ENCODE data around the gene KCNT1. TPM values are rescaled to one million over a fixed set of nuclear protein-coding genes. Genes with fewer than 3 reads are reported as not detected.

The KCNT1 gene
- total and polyA plus RNA-seq, 8 donors = 0.05 to 1.1 (median 0.11) TPM

DNA sequence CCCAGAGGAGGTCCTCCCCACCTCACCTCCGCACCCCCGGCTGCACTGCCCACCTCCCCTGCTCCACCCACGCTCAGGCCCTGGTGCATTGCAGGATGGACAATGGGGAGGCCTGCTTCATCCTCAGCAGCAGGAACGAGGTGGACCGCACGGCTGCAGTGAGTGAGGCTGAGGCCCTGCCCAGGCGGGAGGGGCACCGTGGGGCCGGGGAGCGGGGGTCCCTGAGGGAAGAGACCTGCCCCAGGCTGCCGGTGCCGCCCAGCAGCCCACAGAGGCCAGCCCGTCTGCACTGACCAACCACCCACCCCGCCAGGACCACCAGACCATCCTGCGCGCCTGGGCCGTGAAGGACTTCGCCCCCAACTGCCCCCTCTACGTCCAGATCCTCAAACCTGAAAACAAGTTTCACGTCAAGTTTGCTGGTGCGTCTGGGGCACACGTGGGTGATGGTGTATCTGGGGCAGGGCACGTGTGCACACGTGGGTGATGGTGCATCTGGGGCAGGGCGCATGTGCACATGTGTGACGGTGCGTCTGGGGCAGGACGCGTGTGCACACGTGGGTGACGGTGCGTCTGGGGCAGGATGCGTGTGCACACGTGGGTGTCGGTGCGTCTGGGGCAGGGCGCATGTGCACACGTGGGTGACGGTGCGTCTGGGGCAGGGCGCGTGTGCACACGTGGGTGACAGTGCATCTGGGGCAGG, 66.7 kb downstream of the KCNT1 start:
- Histone ChIP-seq H3K4me1 (no peaks in the 10 kb centered on the region), H3K4me3 (no peak overlapping the region), H3K36me3 (no peaks in the 10 kb centered on the region), H3K27ac (no peak overlapping the region), H3K27me3 (no peaks in the 10 kb centered on the region), H3K9me3 (no peaks in the 10 kb centered on the region)
- FAIRE-seq = no peak
- DNase-seq = no peak
- intact Hi-C loops (cut with DNase I) = no loop called here
- 75 to 79% methylated on average over 43 of the region's 43 CpGs for WGBS, 2 donors
- ATAC-seq = no peak
- no peak for TF ChIP-seq CTCF (IDR thresholded peaks at IDR 0.05)

DNA sequence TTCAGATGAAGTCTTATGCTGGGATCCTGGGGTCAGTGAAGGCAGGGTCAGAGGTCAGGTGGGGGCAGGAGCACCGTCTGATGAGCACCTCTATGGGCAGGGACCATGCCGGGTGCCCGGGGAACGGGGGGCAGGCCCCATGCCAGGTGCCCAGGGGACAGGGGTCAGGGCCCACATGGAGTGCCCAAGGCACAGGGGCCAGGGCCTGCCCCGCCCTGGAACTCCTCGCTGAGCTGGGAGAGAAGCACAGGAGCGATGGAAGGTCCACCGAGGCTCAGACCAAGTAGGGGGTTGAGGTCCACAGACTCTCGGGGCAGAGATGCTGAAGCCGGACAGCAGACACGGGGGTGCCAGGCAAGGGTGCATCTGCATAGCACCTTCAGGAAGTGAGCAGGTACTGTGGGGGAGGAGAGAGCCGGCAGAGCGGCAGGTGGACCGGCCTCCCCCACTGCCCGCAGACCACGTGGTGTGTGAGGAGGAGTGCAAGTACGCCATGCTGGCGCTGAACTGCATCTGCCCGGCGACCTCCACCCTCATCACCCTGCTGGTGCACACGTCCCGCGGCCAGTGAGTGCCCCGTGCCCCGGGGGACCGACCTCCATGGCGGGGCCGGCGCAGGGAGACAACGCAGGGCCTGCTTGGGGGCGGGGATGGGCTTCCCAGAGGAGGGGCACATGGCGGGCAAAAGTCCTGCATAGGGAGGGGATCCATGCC, 67.7 kb downstream of the KCNT1 start:
- no peak overlapping the region for H3K4me3 ChIP-seq
- no peak for TF ChIP-seq CTCF (IDR thresholded peaks at IDR 0.05)
- H3K27ac ChIP-seq = no peak overlapping the region
- no peaks in the 10 kb centered on the region for H3K9me3 ChIP-seq
- no peaks in the 10 kb centered on the region for H3K36me3 ChIP-seq
- ATAC-seq = no peak
- intact Hi-C loops (cut with DNase I) = no loop called here
- no peaks in the 10 kb centered on the region for H3K4me1 ChIP-seq
- FAIRE-seq = no peak
- 69 to 75% methylated on average over 24 to 32 of the region's 32 CpGs for WGBS, 2 donors
- DNase-seq = no peak
- no peaks in the 10 kb centered on the region for H3K27me3 ChIP-seq

GRCh38 chr9:135770203-135770535, 68.2 kb downstream of the KCNT1 start:
- no peaks in the 10 kb centered on the region for H3K27me3 ChIP-seq
- TF ChIP-seq CTCF (IDR thresholded peaks at IDR 0.05) = no peak
- no peaks in the 10 kb centered on the region for H3K4me1 ChIP-seq
- intact Hi-C loops (cut with DNase I) = no loop called here
- ATAC-seq (no peak), FAIRE-seq (no peak), DNase-seq (no peak)
- H3K9me3 ChIP-seq = no peaks in the 10 kb centered on the region
- H3K36me3 ChIP-seq = no peaks in the 10 kb centered on the region
- no peak overlapping the region for H3K27ac ChIP-seq
- 68 to 76% methylated on average over 17 to 19 of the region's 19 CpGs for WGBS, 2 donors
- no peak overlapping the region for H3K4me3 ChIP-seq

DNA sequence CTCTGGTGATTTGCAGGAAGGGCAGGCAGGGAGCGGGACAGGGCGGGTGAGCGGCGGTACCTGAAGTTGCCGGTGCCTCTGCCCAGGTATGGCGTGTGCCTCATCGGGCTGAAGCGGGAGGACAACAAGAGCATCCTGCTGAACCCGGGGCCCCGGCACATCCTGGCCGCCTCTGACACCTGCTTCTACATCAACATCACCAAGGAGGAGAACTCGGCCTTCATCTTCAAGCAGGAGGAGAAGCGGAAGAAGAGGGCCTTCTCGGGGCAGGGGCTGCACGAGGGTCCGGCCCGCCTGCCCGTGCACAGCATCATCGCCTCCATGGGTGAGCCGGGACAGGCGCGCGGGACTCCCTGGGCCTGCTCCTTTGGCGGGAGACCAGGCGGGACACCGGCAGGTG, 68.8 kb downstream of the KCNT1 start:
- H3K4me3 ChIP-seq = no peak overlapping the region
- H3K36me3 ChIP-seq = no peaks in the 10 kb centered on the region
- H3K27ac ChIP-seq = no peak overlapping the region
- no peaks in the 10 kb centered on the region for H3K9me3 ChIP-seq
- ATAC-seq (no peak), DNase-seq (no peak), FAIRE-seq (no peak)
- no peak for TF ChIP-seq CTCF (IDR thresholded peaks at IDR 0.05)
- intact Hi-C loops (cut with DNase I) = no loop called here
- H3K4me1 ChIP-seq = no peaks in the 10 kb centered on the region
- no peaks in the 10 kb centered on the region for H3K27me3 ChIP-seq
- WGBS, 2 donors = 67 to 76% methylated on average over 26 of the region's 26 CpGs

DNA sequence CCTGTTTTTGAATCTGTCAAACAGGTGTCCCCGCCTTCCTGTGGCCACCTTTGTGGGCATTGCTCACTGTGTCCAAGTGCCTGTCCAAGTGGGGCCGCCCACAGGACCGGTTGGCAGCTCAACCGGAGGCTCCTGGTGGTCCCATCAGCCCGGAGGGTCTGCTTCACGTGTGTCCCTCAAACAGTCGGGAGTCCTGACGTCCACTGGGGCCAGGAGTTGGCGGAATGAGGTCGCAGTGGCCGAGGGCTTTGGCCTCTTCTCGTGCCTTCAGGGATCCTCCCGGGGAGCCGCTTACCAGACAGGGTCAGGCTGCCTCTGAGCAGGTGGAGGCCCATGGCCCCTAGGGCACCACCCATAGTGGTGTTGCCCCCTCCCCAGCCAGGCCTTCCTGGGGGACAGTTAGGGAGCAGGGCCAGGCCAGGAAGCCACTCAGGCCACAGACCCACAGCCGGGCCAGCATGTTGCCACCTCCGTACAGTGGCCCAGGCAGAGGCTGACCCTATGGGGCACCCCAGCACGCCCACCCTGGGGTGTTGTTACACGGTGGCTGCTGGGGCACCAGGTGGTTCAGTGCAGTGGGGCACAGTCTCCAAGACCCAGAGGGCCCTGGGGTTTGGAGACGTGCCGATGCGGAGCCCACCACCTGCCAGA, 69.5 kb downstream of the KCNT1 start:
- no peak for TF ChIP-seq CTCF (IDR thresholded peaks at IDR 0.05)
- no peak for ATAC-seq
- H3K4me3 ChIP-seq = no peak overlapping the region
- WGBS, 2 donors = 65 to 81% methylated on average over 18 to 21 of the region's 21 CpGs
- H3K9me3 ChIP-seq = no peaks in the 10 kb centered on the region
- no peaks in the 10 kb centered on the region for H3K4me1 ChIP-seq
- no peak overlapping the region for H3K27ac ChIP-seq
- no peak for DNase-seq
- no peak for FAIRE-seq
- H3K27me3 ChIP-seq = no peaks in the 10 kb centered on the region
- H3K36me3 ChIP-seq = no peaks in the 10 kb centered on the region
- intact Hi-C loops (cut with DNase I) = no loop called here

Measured in pancreas (tissue), 10 donors.